HS-5 (cell line): ENCODE measurements around the gene RACGAP1.

Experiments used
- DNase-seq: peaks from one replicate; pipeline ENCODE4 v3.0.0-alpha.2; 2012; ENCODE audit warnings: low read depth

RACGAP1 gene

DNA sequence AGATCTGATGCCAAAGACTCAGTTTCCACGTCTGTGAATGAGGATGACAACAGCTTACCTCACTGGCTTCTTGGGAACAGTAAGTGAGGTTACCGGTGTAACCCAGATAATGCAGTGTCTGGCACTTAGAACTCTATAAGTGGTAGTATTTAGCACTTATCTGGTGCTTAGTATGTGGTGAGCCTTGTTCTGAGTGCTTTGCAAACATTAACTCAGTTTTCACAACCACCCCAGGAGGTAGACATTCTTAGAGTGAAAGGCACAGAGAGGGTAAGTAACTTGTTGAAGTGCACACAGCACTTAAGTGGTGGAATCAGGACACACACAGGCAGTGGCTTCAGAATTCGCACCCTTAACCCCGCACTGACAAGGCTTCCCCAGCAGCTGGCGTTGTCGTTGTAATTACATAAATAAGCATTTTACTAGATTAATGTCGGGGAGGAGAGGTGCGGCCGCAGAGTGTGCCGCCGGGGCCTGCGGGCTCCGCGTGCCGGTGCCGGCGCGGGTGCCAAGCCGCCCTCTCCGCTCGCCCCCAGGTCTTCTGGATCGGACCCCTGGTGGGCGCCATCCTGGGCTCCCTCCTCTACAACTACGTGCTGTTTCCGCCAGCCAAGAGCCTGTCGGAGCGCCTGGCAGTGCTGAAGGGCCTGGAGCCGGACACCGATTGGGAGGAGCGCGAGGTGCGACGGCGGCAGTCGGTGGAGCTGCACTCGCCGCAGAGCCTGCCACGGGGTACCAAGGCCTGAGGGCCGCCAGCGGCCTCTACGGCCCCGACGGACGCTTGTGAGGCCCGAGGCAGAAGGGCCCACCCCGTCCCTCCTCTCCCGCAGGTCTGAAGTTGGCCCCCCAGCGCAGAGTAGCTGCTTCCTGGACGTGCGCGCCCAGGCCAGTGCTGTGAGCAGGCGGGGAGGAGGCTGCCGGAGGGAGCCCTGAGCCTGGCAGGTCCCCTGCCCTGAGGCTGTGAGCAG lies 70.1 kb downstream of the RACGAP1 start:
- DNase-seq, result no peak

GRCh38 chr12:49953961-49954846 lies 71.1 kb downstream of the RACGAP1 start:
- no peak for DNase-seq

GRCh38 chr12:49953151-49953550 lies 72.1 kb downstream of the RACGAP1 start:
- DNase-seq, result no peak

DNA sequence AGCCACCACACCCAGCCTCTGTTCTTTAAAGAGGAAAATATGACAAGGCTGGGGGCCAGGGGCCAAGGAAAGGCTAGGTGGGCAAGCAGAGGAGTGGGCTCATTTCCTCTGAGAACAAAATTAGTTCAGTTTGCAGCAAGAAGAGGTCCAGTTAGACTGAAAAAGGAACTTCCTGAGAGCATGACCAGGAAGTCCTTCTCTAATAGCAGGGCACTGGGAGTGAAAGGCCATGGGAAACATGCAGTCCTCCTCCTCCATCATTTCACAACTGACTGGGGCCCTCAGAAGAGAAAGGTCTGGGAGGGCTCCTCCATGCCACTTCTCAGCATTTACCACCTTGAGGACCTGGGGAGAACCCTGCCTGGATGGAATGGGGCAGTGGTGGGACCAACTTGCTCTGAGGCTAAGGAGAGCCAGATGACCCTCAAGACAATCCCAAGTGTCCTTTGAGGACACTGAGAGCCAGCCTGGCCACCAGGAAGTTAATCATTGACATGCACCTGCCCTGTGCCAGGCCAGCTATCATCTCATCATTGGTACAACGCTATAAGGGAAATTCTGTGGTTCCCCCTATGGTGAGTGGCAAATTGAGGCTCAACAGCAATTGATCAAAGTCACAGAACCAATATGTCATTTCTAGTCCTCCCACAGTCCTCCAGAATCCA lies 72.8 kb downstream of the RACGAP1 start:
- no peak for DNase-seq

DNA sequence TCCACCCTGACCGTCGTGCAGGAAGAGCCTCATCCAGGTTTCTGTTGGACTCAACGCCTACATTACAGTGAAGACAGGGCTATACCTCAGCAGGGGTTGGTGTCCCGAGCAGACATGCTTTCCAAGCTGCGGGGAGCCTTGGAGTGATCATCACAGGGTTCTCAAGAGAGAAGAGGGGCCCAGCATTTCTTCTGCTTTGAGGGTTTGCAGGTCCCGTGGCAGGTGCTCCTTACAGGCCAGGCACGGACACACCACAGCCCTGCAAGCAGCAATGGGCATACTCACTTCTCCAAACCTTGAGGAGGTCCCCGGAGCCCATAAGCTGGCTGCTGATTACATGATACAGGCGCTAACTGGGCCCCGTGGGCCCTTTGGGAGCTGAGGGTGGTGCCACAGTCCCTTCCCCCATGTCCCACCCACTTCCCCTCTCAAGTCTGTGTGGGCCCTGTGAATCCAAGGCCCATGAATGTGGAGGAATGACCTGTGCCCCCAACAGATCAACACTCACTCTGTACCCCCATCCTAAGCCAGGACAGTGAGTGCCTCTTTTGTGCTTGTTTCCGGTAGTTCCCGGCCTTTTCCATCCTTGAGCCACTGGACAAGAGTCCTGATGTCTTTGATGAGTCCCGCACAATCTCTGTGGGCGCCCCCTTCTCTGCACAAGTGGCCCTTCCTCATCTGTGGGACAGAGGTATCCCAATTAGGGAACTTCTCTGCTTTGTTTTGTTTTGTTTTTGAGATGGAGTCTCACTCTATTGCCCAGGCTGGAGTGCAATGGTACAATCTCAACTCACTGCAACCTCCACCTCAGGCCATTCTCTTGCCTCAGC lies 73.7 kb downstream of the RACGAP1 start:
- DNase-seq, result no peak

GRCh38 chr12:49950273-49951251 lies 74.7 kb downstream of the RACGAP1 start, which contains the start of gene AQP2:
Gene AQP2 (plus strand): TSS chr12:49950737. CDS start chr12:49950831, 94 bp downstream.
- no peak for DNase-seq

- DNase-seq, result no peak
These were observed 75.4 kb downstream of the RACGAP1 start for GRCh38 chr12:49949866-49950265.

DNA sequence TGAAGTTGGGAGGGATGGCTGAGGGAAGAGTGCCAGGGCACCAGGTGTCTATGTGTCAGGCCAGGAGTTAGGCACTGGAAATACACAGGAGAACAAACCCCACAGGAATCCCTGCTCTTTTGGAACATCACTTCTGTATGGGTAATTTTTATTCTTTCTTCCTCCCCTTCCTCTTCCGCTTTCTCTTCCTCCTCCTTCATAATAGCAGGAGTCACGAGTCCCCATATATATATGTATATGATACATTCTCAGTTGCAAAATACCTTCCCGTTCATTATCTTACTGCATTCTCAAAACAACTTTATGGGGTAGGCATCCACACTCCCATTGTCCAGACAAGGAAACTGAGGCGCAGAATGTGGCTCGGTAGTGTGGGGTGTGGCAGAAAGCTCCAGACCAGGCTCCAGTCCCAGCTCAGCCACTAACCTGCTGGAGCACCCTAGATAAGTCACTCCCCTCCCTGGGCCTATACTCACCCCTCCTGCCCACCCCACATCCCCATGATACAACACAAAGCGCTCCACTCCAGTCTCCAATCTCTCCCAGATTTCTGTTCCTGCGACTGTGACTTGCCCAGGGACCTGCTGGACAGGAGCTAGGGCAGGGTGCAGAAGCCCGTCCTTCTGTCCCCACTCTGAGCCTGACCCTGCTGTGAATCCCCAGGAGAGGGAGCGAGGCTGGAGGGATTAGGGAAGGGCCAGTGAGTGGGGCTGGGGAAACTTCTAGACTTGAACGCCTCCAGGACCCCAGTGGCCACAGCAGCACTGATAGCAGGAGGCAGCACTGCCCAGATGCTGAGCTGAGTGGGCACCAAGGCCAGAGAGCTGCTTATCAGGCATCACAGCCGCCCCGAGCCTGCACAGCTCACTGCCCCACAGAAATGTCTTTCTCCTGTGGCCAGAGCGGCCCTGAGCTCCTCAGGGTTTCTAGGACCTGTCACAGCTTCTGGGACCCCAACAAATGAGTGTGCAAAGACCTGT lies 76.1 kb downstream of the RACGAP1 start:
- DNase-seq, result no peak

GRCh38 chr12:49947593-49948226 lies 77.6 kb downstream of the RACGAP1 start:
- DNase-seq, result no peak

- no peak for DNase-seq
These were observed 78.8 kb downstream of the RACGAP1 start for GRCh38 chr12:49946497-49946896.

DNA sequence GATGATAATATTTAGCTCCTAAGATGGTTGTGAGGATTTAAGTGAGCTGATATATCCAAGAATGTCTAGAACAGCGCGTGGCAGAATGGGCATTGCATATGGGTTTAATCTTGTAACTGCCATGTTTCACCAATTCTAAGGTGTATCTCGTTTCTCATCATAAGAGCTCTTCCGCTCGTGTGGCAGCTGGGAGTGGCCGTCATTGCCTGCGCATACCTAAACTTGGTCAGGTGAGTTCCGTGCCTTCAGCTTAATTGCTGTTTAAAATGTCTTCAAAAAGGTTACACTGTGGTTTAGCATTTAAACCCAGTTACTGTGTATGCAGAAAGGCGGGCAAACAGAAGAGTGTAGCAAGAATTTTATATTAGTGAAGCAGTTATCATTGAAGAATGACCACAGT lies 79.2 kb downstream of the RACGAP1 start:
- DNase-seq, result no peak

DNA sequence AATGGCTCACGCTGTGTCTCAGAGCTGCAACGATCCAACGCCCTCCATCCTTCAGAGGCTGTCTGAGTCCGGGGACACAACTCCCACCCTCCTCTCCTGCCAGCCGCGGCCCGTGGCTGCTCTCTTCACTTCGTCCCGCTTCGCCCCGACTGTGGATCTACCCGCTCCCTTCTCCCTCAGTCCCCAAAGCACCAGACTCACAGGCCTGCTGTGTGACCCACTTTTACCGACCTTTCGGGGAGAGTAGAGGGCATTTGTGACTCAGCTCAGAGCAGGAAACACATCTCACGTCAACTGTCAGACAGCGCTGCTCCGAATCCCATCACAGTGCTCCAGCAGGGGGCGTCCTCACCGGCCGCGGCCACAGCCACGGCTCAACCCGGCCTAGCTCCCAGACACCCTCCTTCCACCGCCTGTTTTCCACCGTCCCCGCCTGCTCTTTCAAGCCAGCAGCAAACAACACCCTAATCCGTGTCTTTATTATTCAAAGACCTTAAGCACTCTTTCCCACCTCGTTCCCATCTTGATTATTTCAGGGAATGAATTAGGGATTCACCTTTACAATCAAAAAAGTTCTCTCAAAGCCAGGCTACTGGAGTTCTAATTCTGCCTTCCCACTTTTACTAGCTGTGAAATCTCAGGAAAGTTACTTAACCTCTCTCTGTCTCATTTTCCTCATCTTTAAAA lies 79.8 kb downstream of the RACGAP1 start:
- DNase-seq, result no peak

GRCh38 chr12:49944718-49945117 lies 80.6 kb downstream of the RACGAP1 start:
- no peak for DNase-seq

DNA sequence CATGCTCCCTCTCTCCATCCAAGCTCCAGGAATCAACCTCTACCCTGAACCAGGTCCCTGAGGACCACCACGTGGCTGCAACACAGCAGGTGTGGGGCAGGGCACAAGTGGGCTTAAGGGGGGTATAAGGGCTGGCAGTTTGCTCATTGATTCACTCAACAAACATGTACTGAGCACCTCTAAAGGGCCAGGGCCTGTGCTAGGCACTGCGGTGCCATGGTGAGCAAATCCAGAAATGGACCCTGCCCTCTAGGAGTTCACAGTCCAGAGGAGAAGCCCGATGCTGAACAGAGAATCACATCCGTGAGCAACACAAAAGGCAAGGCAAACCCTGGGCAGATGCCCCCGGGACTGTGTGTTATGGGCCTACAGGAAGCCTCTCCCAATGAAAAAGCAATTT lies 81.2 kb downstream of the RACGAP1 start:
- DNase-seq, result no peak

GRCh38 chr12:49943625-49943960 lies 81.7 kb downstream of the RACGAP1 start:
- DNase-seq, result no peak

DNA sequence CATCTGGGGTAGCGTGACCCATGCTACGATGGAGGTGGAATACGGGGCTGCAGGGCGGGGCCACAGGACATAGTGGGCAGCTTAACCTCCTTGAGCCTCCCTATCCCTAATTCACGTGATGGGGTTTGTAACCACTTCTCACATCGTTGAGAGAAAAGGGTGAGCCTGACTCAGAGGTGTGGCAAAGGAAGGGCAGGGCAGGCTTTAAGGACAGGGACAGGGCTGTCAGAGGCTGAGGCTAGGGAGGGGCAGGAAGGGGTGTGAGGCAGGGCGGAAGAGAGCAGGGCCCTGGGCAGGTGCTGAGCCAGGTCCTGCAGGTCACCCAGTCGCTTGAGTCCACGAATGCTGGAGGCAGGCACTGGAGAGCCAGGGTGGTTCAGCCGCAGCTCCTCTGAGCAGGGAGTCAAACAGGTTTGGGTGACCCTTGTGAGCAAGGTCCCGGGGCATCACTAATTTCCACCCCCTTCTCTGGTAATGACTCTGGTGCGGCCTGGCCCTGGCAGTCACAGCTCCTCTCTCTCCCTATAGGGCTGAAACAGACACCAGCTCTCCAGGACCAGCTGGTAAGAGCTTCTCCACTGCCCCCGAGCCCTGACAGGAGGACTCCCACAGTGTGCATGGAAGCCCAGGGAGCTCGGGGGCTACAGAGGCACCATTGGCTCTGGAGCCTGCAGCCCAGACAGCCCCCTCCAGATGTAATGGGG lies 82.2 kb downstream of the RACGAP1 start:
- no peak for DNase-seq

DNA sequence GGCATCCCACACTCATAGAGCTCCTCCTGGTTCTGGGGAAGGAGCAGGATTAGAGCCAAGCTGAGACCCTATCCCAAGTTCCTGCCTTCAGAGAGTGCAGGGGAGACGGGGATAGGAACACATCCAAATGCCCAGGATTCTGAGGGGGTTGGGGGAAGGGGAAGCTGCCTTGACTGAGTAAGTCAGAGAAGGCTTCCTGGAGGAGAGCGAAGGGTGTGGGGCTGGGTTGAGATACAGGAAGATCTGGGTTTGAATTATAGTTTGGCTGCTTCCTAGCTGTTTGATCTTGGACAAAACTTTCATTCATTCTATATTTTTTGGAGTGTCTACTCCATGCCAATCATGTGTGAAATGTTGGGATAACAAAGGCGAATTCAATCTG lies 82.8 kb downstream of the RACGAP1 start:
- no peak for DNase-seq
